ENCODE results near the gene CCNK.

The CCNK gene

GRCh38 chr14:99508896-99509629 lies 27.9 kb downstream of the CCNK start:
- no peak for DNase-seq

GRCh38 chr14:99509871-99510555 lies 28.8 kb downstream of the CCNK start:
- no peak for DNase-seq

GRCh38 chr14:99510556-99511139 lies 29.4 kb downstream of the CCNK start:
- no peak for DNase-seq

- DNase-seq: no peak
These were observed 30.4 kb downstream of the CCNK start for GRCh38 chr14:99511421-99512109.

- no peak for DNase-seq
These were observed 30.9 kb downstream of the CCNK start for GRCh38 chr14:99512110-99512449.

GRCh38 chr14:99512571-99513182 lies 31.5 kb downstream of the CCNK start:
- DNase-seq: no peak

- no peak for DNase-seq
These were observed 32.0 kb downstream of the CCNK start for GRCh38 chr14:99513183-99513694.

GRCh38 chr14:99513946-99514551 lies 32.8 kb downstream of the CCNK start:
- no peak for DNase-seq

GRCh38 chr14:99514552-99515300 lies 33.5 kb downstream of the CCNK start:
- no peak for DNase-seq

- DNase-seq: no peak
These were observed 34.3 kb downstream of the CCNK start for GRCh38 chr14:99515301-99516155.

GRCh38 chr14:99516156-99516870 lies 35.1 kb downstream of the CCNK start:
- no peak for DNase-seq

GRCh38 chr14:99516871-99517642 lies 35.8 kb downstream of the CCNK start:
- DNase-seq: no peak

GRCh38 chr14:99517643-99518381 lies 36.6 kb downstream of the CCNK start:
- no peak for DNase-seq

- peak; percentile 64 for DNase-seq
These were observed 37.5 kb downstream of the CCNK start for GRCh38 chr14:99518441-99519346.

- no peak for DNase-seq
These were observed 38.2 kb downstream of the CCNK start for GRCh38 chr14:99519347-99519881.

GRCh38 chr14:99519931-99520421 lies 38.8 kb downstream of the CCNK start:
- DNase-seq: no peak

- no peak for DNase-seq
These were observed 39.4 kb downstream of the CCNK start for GRCh38 chr14:99520571-99521081.

All from NCI-H1105 (cell line).